Psoas muscle (tissue), 8 donors: Measurements from ENCODE around the gene RFX2. TPM values are rescaled to one million over a fixed set of nuclear protein-coding genes. Genes with fewer than 3 reads are reported as not detected.

Experiments
- ATAC-seq, 4 donors: fragments of 200-7000 bp; cut with Tn5 transposase; one replicate each; pipeline ENCODE4 v1.9.1; 2020; ENCODE audit warnings: moderate library complexity in 3 of 4, mild to moderate bottlenecking in 2 of 4
- DNase-seq, 2 donors: peaks; one replicate each; pipeline ENCODE4 v3.0.0-alpha.2; 2020
- H3K27ac ChIP-seq: fragments of 200-600 bp; one replicate; pipeline ENCODE4 v1.8.0; 2022
- H3K27me3 ChIP-seq, 3 donors: fragments of 200-600 bp in 1 of 3; one replicate each; pipeline versions ENCODE4 v1.6.1 to v1.8.0; 2013 to 2022; ENCODE audit warnings: low read length in 2 of 3, mild to moderate bottlenecking in 2 of 3, moderate library complexity in 1 of 3; ENCODE audit not compliant: insufficient read depth in 3 of 3
- H3K36me3 ChIP-seq, 2 donors: fragments of 200-600 bp in 1 of 2; one replicate each; pipeline versions ENCODE4 v1.6.1 to v1.8.0; 2013 to 2022; ENCODE audit warnings: low read depth in 1 of 2, mild to moderate bottlenecking in 1 of 2, moderate library complexity in 1 of 2; ENCODE audit not compliant: insufficient read depth in 1 of 2
- H3K4me1 ChIP-seq: fragments of 200-600 bp; one replicate; pipeline ENCODE4 v1.8.0; 2022
- H3K4me3 ChIP-seq: fragments of 200-600 bp; one replicate; pipeline ENCODE4 v1.8.0; 2022; ENCODE audit warnings: mild to moderate bottlenecking
- H3K9me3 ChIP-seq: fragments of 200-600 bp; one replicate; pipeline ENCODE4 v1.8.0; 2022
- CTCF ChIP-seq: fragments of 200-600 bp; IDR thresholded peaks from one replicate; pipeline ENCODE4 v1.8.0; 2022; ENCODE audit warnings: antibody characterized with exemption
- WGBS, 3 donors: extraction: QIAGEN DNeasy Blood & Tissue Kit; methylation state at CpG; one replicate each; pipeline versions ENCODE4 v1.1.6 to v1.1.7; 2013; 5-methylcytosine and 5-hydroxymethylcytosine counted together
- intact Hi-C, 2 donors: fragments of 100-400 bp; cut with DNase I; formaldehyde crosslinking; loops; one replicate each; pipeline versions ENCODE4 v1.11.0 to v1.14.2; 2022
- polyA plus RNA-seq, 3 donors: library from polyadenylated mRNA; stranded (reverse); fragments of 200-250 nt; gene quantifications; one replicate each; pipeline ENCODE4 v1.2.3, GENCODE V29; 2013
- total RNA-seq, 4 donors: library from RNA; stranded (reverse); fragmentation: NEBNext Ultra II Directional in 2 of 4; extraction: Animal tissue kit (Norgen Biotek cat#: 25700) in 2 of 4; gene quantifications; one replicate each; pipeline versions ENCODE4 v1.2.1 to v1.2.4, GENCODE V29; 2021 to 2023
- donor health status: healthy with polysubstance abuse.
- donor health status: DM: no; HTN: no; CAD: no; lungs with moderate emphysema.
- donor health status: Bipolar disorder and iron deficiency.
- donor health status: healthy.
- donor health status: DM: yes; HTN: yes; CAD: no.
- donor health status: DM: no; HTN: no; CAD: no.
- donor health status: DM: no; HTN: no; CAD: no.
- donor health status: DM: yes; HTN: yes; CAD: no.

RFX2 gene
- total and polyA plus RNA-seq, 7 donors, result 0.58 to 2.1 (median 1.0) TPM

GRCh38 chr19:6012426-6013170, 97.7 kb downstream of the RFX2 start:
- DNase-seq (peak in 1 of 2 donors; percentile 26), ATAC-seq (no peak)
- Histone ChIP-seq H3K4me3 (no peak overlapping the region), H3K36me3 (no peaks in the 10 kb centered on the region), H3K9me3 (no peaks in the 10 kb centered on the region), H3K27me3 (no peaks in the 10 kb centered on the region), H3K27ac (no peak overlapping the region), H3K4me1 (no peaks in the 10 kb centered on the region)
- no peak for TF ChIP-seq CTCF
- 86 to 88% (median 86%) methylated on average over 18 of the region's 18 CpGs for WGBS, 3 donors
- intact Hi-C loops, result no loop called here

GRCh38 chr19:6011794-6012193, 98.5 kb downstream of the RFX2 start:
- no peak for TF ChIP-seq CTCF
- Histone ChIP-seq H3K27ac (no peak overlapping the region), H3K9me3 (no peaks in the 10 kb centered on the region), H3K4me1 (no peaks in the 10 kb centered on the region), H3K36me3 (no peaks in the 10 kb centered on the region), H3K4me3 (no peak overlapping the region), H3K27me3 (no peaks in the 10 kb centered on the region)
- DNase-seq, result no peak
- WGBS, 3 donors, result 60 to 81% (median 80%) methylated on average over 1 of the region's 1 CpG
- intact Hi-C loops, result no loop called here
- ATAC-seq, result no peak

- 83 to 86% (median 84%) methylated on average over 9 to 10 of the region's 10 CpGs for WGBS, 3 donors
- ATAC-seq, result no peak
- H3K9me3 ChIP-seq, result no peaks in the 10 kb centered on the region
Observed at GRCh38 chr19:6011206-6011605, 99.1 kb downstream of the RFX2 start.

GRCh38 chr19:6010107-6010506, 100.2 kb downstream of the RFX2 start:
- intact Hi-C loops, result no loop called here
- no peaks in the 10 kb centered on the region for H3K36me3 ChIP-seq
- no peak overlapping the region for H3K27ac ChIP-seq
- no peak overlapping the region for H3K4me3 ChIP-seq
- TF ChIP-seq CTCF, result no peak
- H3K27me3 ChIP-seq, result no peaks in the 10 kb centered on the region
- ATAC-seq (no peak), DNase-seq (peak in 1 of 2 donors; percentile 13)
- WGBS, 3 donors, result 92 to 94% (median 93%) methylated on average over 16 of the region's 16 CpGs
- H3K4me1 ChIP-seq, result no peaks in the 10 kb centered on the region
- no peaks in the 10 kb centered on the region for H3K9me3 ChIP-seq

More at GRCh38 chr19:6011206-6011605, 99.1 kb downstream of the RFX2 start:
- DNase-seq, result peak in 1 of 2 donors; percentile 19
- intact Hi-C loops, result no loop called here
- no peaks in the 10 kb centered on the region for H3K36me3 ChIP-seq
- H3K27ac ChIP-seq, result no peak overlapping the region
- no peak for TF ChIP-seq CTCF
- no peaks in the 10 kb centered on the region for H3K4me1 ChIP-seq
- no peaks in the 10 kb centered on the region for H3K27me3 ChIP-seq
- H3K4me3 ChIP-seq, result no peak overlapping the region

- Histone ChIP-seq H3K4me1 (no peaks in the 10 kb centered on the region), H3K4me3 (no peak overlapping the region), H3K9me3 (no peaks in the 10 kb centered on the region), H3K27ac (no peak overlapping the region), H3K36me3 (no peaks in the 10 kb centered on the region), H3K27me3 (no peaks in the 10 kb centered on the region)
- WGBS, 3 donors, result 79 to 82% (median 80%) methylated on average over 26 of the region's 26 CpGs
- TF ChIP-seq CTCF, result no peak
- DNase-seq (no peak), ATAC-seq (no peak)
- intact Hi-C loops, result no loop called here
Observed at GRCh38 chr19:6007866-6008265, 102.4 kb downstream of the RFX2 start.
